ENCODE data around the gene FTL. TPM values are rescaled to one million over a fixed set of nuclear protein-coding genes. Genes with fewer than 3 reads are reported as not detected.

Gene FTL
- 1,000 to 10,000 TPM; 2,528 to 9,360 TPM for total RNA-seq
- polyA plus RNA-seq, result over 10,000 TPM; 15,042 to 16,395 TPM

DNA sequence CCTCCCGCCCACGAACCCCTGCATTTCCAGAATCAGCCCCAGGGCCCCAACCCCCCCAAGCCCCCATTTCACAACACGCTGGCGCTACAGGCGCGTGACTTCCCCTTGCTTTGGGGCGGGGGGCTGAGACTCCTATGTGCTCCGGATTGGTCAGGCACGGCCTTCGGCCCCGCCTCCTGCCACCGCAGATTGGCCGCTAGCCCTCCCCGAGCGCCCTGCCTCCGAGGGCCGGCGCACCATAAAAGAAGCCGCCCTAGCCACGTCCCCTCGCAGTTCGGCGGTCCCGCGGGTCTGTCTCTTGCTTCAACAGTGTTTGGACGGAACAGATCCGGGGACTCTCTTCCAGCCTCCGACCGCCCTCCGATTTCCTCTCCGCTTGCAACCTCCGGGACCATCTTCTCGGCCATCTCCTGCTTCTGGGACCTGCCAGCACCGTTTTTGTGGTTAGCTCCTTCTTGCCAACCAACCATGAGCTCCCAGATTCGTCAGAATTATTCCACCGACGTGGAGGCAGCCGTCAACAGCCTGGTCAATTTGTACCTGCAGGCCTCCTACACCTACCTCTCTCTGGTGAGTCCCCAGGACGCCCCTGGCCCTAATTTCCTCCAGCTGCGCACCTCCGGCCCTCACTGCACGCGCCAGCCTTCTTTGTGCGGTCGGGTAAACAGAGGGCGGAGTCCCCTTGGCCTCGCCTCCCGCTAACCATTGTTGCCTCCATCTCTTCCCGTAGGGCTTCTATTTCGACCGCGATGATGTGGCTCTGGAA is at the start of gene FTL:
FTL (plus strand) TSS at position 270 of the 766 bp plus-strand sequence; CDS start at position 469, 199 bp downstream.
- TF ChIP-seq TAF1 (conservative IDR thresholded peaks at IDR 0.05) (peak; percentile 99), RXRA (IDR thresholded peaks at IDR 0.05) (no peak), JUND (IDR thresholded peaks at IDR 0.05) (peak in 1 of 2 donors; percentile 8), GABPA (IDR thresholded peaks at IDR 0.05 in 1 of 2, conservative IDR thresholded peaks at IDR 0.05 in 1 of 2) (peak in 1 of 2 donors; percentile 46), RAD21 (IDR thresholded peaks at IDR 0.05) (peak; percentile 28 to 53), YY1 (IDR thresholded peaks at IDR 0.05) (peak; percentile 78), FOXA2 (IDR thresholded peaks at IDR 0.05) (no peak), SP1 (IDR thresholded peaks at IDR 0.05) (peak; percentile 79)
- TF ChIP-seq, protein P1, sequence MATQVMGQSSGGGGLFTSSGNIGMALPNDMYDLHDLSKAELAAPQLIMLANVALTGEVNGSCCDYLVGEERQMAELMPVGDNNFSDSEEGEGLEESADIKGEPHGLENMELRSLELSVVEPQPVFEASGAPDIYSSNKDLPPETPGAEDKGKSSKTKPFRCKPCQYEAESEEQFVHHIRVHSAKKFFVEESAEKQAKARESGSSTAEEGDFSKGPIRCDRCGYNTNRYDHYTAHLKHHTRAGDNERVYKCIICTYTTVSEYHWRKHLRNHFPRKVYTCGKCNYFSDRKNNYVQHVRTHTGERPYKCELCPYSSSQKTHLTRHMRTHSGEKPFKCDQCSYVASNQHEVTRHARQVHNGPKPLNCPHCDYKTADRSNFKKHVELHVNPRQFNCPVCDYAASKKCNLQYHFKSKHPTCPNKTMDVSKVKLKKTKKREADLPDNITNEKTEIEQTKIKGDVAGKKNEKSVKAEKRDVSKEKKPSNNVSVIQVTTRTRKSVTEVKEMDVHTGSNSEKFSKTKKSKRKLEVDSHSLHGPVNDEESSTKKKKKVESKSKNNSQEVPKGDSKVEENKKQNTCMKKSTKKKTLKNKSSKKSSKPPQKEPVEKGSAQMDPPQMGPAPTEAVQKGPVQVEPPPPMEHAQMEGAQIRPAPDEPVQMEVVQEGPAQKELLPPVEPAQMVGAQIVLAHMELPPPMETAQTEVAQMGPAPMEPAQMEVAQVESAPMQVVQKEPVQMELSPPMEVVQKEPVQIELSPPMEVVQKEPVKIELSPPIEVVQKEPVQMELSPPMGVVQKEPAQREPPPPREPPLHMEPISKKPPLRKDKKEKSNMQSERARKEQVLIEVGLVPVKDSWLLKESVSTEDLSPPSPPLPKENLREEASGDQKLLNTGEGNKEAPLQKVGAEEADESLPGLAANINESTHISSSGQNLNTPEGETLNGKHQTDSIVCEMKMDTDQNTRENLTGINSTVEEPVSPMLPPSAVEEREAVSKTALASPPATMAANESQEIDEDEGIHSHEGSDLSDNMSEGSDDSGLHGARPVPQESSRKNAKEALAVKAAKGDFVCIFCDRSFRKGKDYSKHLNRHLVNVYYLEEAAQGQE (IDR thresholded peaks at IDR 0.05), result peak; percentile 96
- DNase-seq (ENCODE audit: low spot score), result peak; percentile 98
- Histone ChIP-seq H3K27me3 (ENCODE audit: control insufficient read depth in 4 of 4, insufficient read depth in 4 of 4, low read length in 3 of 4) (no peaks in the 10 kb centered on the region), H3K4me3 (ENCODE audit: low read depth in 1 of 3, low read length in 3 of 3) (peak within 1 kb of the TSS; percentile 64 to 93 (median 66)), H3K36me3 (ENCODE audit: control insufficient read depth in 4 of 4, insufficient read depth in 3 of 4, low read depth in 1 of 4, low read length in 3 of 4) (peaks cover 2 to 5% (median 4%) of the 10 kb centered on the region in 4 donors), H3K27ac (ENCODE audit: low read depth in 1 of 2, low read length in 2 of 2) (peak within 1 kb of the TSS; percentile 91 to 96), H3K9ac (ENCODE audit: low read depth in 1 of 2, low read length in 2 of 2) (peak within 1 kb of the TSS; percentile 92), H3K9me3 (ENCODE audit: control insufficient read depth in 4 of 4, low read length in 3 of 4) (no peaks in the 10 kb centered on the region), H3K4me1 (ENCODE audit: control insufficient read depth in 4 of 4, insufficient read depth in 4 of 4, low read length in 3 of 4) (peaks cover 7 to 36% (median 25%) of the 10 kb centered on the region in 4 donors)
- under 1% methylated on average over 52 of the region's 52 CpGs for WGBS

DNA sequence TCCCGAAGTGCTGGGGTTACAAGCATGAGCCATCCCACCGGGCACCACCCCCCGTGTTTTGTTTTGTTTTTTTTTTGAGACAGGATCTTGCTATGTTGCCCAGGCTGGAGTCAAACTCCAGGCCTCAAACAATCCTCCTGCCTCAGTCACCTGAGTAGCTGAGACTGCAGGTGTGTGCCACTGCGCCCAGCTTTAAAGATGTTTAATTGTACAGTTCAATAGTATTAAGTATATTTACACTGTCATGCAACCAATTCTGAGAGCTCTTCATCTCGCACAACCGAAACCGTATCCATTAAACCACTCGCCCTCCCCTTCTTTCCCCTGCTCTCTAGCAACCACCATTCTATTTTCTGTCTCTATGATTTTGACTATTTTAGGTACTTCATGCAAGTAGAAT is 49.4 kb upstream of the FTL start:
- H3K4me1 ChIP-seq (ENCODE audit: control insufficient read depth in 4 of 4, insufficient read depth in 4 of 4, low read length in 3 of 4), result no peaks in the 10 kb centered on the region
- no peaks in the 10 kb centered on the region for H3K9me3 ChIP-seq (ENCODE audit: control insufficient read depth in 4 of 4, low read length in 3 of 4)
- no peak for DNase-seq (ENCODE audit: low spot score)
- H3K9ac ChIP-seq (ENCODE audit: low read depth in 1 of 2, low read length in 2 of 2), result no peak overlapping the region
- H3K27ac ChIP-seq (ENCODE audit: low read depth in 1 of 2, low read length in 2 of 2), result no peak overlapping the region
- H3K36me3 ChIP-seq (ENCODE audit: control insufficient read depth in 4 of 4, insufficient read depth in 3 of 4, low read depth in 1 of 4, low read length in 3 of 4), result peaks cover 23 to 63% (median 58%) of the 10 kb centered on the region in 4 donors
- TF ChIP-seq FOXA1 (IDR thresholded peaks at IDR 0.05) (no peak), GABPA (IDR thresholded peaks at IDR 0.05 in 1 of 2, conservative IDR thresholded peaks at IDR 0.05 in 1 of 2) (no peak), JUND (IDR thresholded peaks at IDR 0.05) (no peak)
- H3K4me3 ChIP-seq (ENCODE audit: low read depth in 1 of 3, low read length in 3 of 3), result no peak overlapping the region
- no peaks in the 10 kb centered on the region for H3K27me3 ChIP-seq (ENCODE audit: control insufficient read depth in 4 of 4, insufficient read depth in 4 of 4, low read length in 3 of 4)
- 91% methylated on average over 8 of the region's 8 CpGs for WGBS

DNA sequence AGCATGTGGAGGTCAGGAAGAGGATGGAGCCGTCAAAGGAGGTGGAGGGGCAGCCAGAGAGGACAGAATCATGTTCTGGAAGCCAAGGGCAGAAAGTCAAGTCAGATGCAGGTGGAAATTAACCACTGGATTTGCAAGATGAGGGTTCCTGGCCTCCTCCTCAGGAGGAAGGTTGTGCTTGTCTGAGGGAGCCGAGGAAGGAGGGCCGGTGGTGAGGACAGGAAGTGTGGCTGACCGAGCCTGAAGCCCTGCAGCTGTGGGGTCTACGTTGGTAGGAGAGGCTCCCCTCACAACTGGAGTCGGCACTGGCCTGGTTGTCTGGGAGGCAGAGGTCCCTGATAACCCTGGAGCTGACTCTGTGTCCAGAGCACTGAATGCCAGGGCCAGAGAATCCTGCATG is 47.0 kb upstream of the FTL start:
- Histone ChIP-seq H3K9me3 (ENCODE audit: control insufficient read depth in 4 of 4, low read length in 3 of 4) (no peaks in the 10 kb centered on the region), H3K27me3 (ENCODE audit: control insufficient read depth in 4 of 4, insufficient read depth in 4 of 4, low read length in 3 of 4) (no peaks in the 10 kb centered on the region), H3K27ac (ENCODE audit: low read depth in 1 of 2, low read length in 2 of 2) (no peak overlapping the region), H3K9ac (ENCODE audit: low read depth in 1 of 2, low read length in 2 of 2) (no peak overlapping the region), H3K4me3 (ENCODE audit: low read depth in 1 of 3, low read length in 3 of 3) (no peak overlapping the region), H3K36me3 (ENCODE audit: control insufficient read depth in 4 of 4, insufficient read depth in 3 of 4, low read depth in 1 of 4, low read length in 3 of 4) (peaks cover 19 to 65% (median 54%) of the 10 kb centered on the region in 4 donors), H3K4me1 (ENCODE audit: control insufficient read depth in 4 of 4, insufficient read depth in 4 of 4, low read length in 3 of 4) (no peaks in the 10 kb centered on the region)
- DNase-seq (ENCODE audit: low spot score), result no peak
- 82% methylated on average over 6 of the region's 6 CpGs for WGBS
- TF ChIP-seq JUND (IDR thresholded peaks at IDR 0.05), result no peak
- TF ChIP-seq TAF1 (conservative IDR thresholded peaks at IDR 0.05), result no peak
- no peak for TF ChIP-seq YY1 (IDR thresholded peaks at IDR 0.05)
- no peak for TF ChIP-seq FOXA2 (IDR thresholded peaks at IDR 0.05)
- TF ChIP-seq, protein P2, sequence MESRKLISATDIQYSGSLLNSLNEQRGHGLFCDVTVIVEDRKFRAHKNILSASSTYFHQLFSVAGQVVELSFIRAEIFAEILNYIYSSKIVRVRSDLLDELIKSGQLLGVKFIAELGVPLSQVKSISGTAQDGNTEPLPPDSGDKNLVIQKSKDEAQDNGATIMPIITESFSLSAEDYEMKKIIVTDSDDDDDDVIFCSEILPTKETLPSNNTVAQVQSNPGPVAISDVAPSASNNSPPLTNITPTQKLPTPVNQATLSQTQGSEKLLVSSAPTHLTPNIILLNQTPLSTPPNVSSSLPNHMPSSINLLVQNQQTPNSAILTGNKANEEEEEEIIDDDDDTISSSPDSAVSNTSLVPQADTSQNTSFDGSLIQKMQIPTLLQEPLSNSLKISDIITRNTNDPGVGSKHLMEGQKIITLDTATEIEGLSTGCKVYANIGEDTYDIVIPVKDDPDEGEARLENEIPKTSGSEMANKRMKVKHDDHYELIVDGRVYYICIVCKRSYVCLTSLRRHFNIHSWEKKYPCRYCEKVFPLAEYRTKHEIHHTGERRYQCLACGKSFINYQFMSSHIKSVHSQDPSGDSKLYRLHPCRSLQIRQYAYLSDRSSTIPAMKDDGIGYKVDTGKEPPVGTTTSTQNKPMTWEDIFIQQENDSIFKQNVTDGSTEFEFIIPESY (IDR thresholded peaks at IDR 0.05), result no peak
- TF ChIP-seq SP1 (IDR thresholded peaks at IDR 0.05), result no peak
- TF ChIP-seq, protein P3, sequence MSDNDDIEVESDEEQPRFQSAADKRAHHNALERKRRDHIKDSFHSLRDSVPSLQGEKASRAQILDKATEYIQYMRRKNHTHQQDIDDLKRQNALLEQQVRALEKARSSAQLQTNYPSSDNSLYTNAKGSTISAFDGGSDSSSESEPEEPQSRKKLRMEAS (IDR thresholded peaks at IDR 0.05), result no peak
- TF ChIP-seq, protein P4, sequence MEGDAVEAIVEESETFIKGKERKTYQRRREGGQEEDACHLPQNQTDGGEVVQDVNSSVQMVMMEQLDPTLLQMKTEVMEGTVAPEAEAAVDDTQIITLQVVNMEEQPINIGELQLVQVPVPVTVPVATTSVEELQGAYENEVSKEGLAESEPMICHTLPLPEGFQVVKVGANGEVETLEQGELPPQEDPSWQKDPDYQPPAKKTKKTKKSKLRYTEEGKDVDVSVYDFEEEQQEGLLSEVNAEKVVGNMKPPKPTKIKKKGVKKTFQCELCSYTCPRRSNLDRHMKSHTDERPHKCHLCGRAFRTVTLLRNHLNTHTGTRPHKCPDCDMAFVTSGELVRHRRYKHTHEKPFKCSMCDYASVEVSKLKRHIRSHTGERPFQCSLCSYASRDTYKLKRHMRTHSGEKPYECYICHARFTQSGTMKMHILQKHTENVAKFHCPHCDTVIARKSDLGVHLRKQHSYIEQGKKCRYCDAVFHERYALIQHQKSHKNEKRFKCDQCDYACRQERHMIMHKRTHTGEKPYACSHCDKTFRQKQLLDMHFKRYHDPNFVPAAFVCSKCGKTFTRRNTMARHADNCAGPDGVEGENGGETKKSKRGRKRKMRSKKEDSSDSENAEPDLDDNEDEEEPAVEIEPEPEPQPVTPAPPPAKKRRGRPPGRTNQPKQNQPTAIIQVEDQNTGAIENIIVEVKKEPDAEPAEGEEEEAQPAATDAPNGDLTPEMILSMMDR (IDR thresholded peaks at IDR 0.05; ENCODE audit: low read depth, low read length, missing input control), result no peak
- TF ChIP-seq, protein P1 (IDR thresholded peaks at IDR 0.05), result no peak
- TF ChIP-seq HNF4A (conservative IDR thresholded peaks at IDR 0.05), result no peak
